B cell (primary cell): ENCODE data around the gene ALG10. TPM values are rescaled to one million over a fixed set of nuclear protein-coding genes. Genes with fewer than 3 reads are reported as not detected.
"Not testable (repeated sequence)": the region's sequence is repeated elsewhere in the genome, so short reads cannot be mapped to it uniquely, and the experiment has no call there.

Source experiments
- ATAC-seq: fragments of 200-7000 bp; cut with Tn5 transposase; one replicate; pipeline ENCODE4 v1.10.0; 2021; ENCODE audit warnings: low read depth, mild to moderate bottlenecking, moderate number of reproducible peaks, moderate library complexity
- CTCF ChIA-PET: fragments of 350-600 bp; sonication (Branson Sonifier 250); formaldehyde crosslinking; loops from one replicate; lab custom pipeline; 2021; ENCODE audit warnings: antibody characterized with exemption, inconsistent platforms; lab: Charles Lee
- POLR2A ChIA-PET: fragments of 350-600 bp; sonication (Branson Sonifier 250); formaldehyde crosslinking; loops from one replicate; lab custom pipeline; 2021; ENCODE audit warnings: antibody characterized with exemption; lab: Charles Lee
- DNase-seq: peaks from one replicate; pipeline ENCODE4 v3.0.0; 2013
- H2AFZ ChIP-seq: 2 replicates; pipeline ENCODE4 v1.6.1; 2012; ENCODE audit warnings: mild to moderate bottlenecking, low read depth, low read length; ENCODE audit not compliant: insufficient read depth, poor library complexity, severe bottlenecking
- H3K27ac ChIP-seq, 2 donors: 1 replicate in 1 of 2; 2 replicates in 1 of 2; pipeline ENCODE4 v1.5.1; 2012 to 2013; ENCODE audit warnings: low read length in 2 of 2, mild to moderate bottlenecking in 2 of 2, moderate library complexity in 1 of 2
- H3K27me3 ChIP-seq, 4 experiments: fragments of 200-600 bp in 1 of 4; sonication (generic) in 1 of 4; replicated peaks in 1 of 4; 1 replicate in 2 of 4; 2 replicates in 2 of 4; pipeline versions ENCODE4 v1.6.1 to v1.7.0; 2013 to 2016; ENCODE audit warnings: low read length in 3 of 4, mild to moderate bottlenecking in 2 of 4, mixed read lengths in 1 of 4, moderate library complexity in 1 of 4; ENCODE audit not compliant: insufficient read depth in 4 of 4, control insufficient read depth in 3 of 4; ENCODE audit errors: control extremely low read depth in 1 of 4
- H3K36me3 ChIP-seq, 2 experiments: replicated peaks in 1 of 2; 1 replicate in 1 of 2; 2 replicates in 1 of 2; pipeline versions ENCODE4 v1.6.1 to v1.7.1; 2013; ENCODE audit warnings: low read length in 1 of 2; ENCODE audit not compliant: insufficient read depth in 2 of 2, control insufficient read depth in 1 of 2; ENCODE audit errors: control extremely low read depth in 1 of 2, extremely low read depth in 1 of 2
- H3K4me1 ChIP-seq, 2 donors: fragments of 200-600 bp in 1 of 2; sonication (generic) in 1 of 2; 1 replicate in 1 of 2; 2 replicates in 1 of 2; pipeline versions ENCODE4 v1.5.1 to v1.6.1; 2013 to 2017; ENCODE audit warnings: low read length in 2 of 2; ENCODE audit not compliant: control insufficient read depth in 2 of 2, insufficient read depth in 2 of 2
- H3K4me2 ChIP-seq: replicated peaks from 2 replicates; pipeline ENCODE3; 2012; ENCODE audit warnings: mild to moderate bottlenecking, low read depth, low read length; ENCODE audit not compliant: poor library complexity, severe bottlenecking
- H3K4me3 ChIP-seq, 5 experiments: fragments of 200-600 bp in 1 of 5; sonication (generic) in 1 of 5; 1 replicate in 3 of 5; 2 replicates in 2 of 5; pipeline versions ENCODE4 v1.5.1 to v1.7.0; 2011 to 2016; ENCODE audit warnings: low read length in 4 of 5, mild to moderate bottlenecking in 4 of 5, low read depth in 2 of 5, control low read depth in 1 of 5, moderate library complexity in 1 of 5; ENCODE audit not compliant: insufficient read depth in 1 of 5; ENCODE audit errors: control extremely low read depth in 1 of 5, extremely low read depth in 1 of 5
- H3K79me2 ChIP-seq: fragments of 200-600 bp; sonication (generic); one replicate; pipeline ENCODE4 v1.6.0; 2016; ENCODE audit warnings: low read length; ENCODE audit not compliant: control insufficient read depth, insufficient read depth
- H3K9ac ChIP-seq: fragments of 200-600 bp; sonication (generic); 2 replicates; pipeline ENCODE4 v1.6.1; 2017; ENCODE audit warnings: mild to moderate bottlenecking, low read length, moderate library complexity
- H3K9me3 ChIP-seq, 3 donors: one replicate each; pipeline versions ENCODE4 v1.6.1 to v1.7.1; 2013; ENCODE audit warnings: low read length in 2 of 3; ENCODE audit not compliant: control insufficient read depth in 2 of 3, insufficient read depth in 1 of 3; ENCODE audit errors: control extremely low read depth in 1 of 3
- H4K20me1 ChIP-seq: 2 replicates; pipeline ENCODE4 v1.6.0; 2012; ENCODE audit warnings: mild to moderate bottlenecking, low read length; ENCODE audit not compliant: insufficient read depth, control insufficient read depth, poor library complexity, severe bottlenecking
- H3K27ac Mint-ChIP-seq: one replicate; pipeline ENCODE4 v1.8.0; 2021; ENCODE audit warnings: mixed read lengths
- H3K27me3 Mint-ChIP-seq: one replicate; pipeline ENCODE4 v1.8.0; 2021; ENCODE audit warnings: mixed read lengths
- H3K4me1 Mint-ChIP-seq: one replicate; pipeline ENCODE4 v1.8.0; 2021; ENCODE audit warnings: mixed read lengths
- H3K4me3 Mint-ChIP-seq: one replicate; pipeline ENCODE4 v1.8.0; 2021; ENCODE audit warnings: mixed read lengths
- H3K9me3 Mint-ChIP-seq: one replicate; pipeline ENCODE4 v1.8.0; 2022; ENCODE audit warnings: mixed read lengths; ENCODE audit not compliant: insufficient read depth
- EZH2 ChIP-seq: IDR thresholded peaks from 2 replicates; pipeline ENCODE4 v1.6.1; 2012; ENCODE audit warnings: borderline replicate concordance, low read depth, mild to moderate bottlenecking, moderate library complexity, low read length; ENCODE audit not compliant: insufficient read depth, poor library complexity, severe bottlenecking
- WGBS: methylation state at CpG from one replicate; pipeline ENCODE4 v1.1.5; 2013; ENCODE audit warnings: missing lambda C conversion rate; ENCODE audit not compliant: insufficient coverage; 5-methylcytosine and 5-hydroxymethylcytosine counted together
- intact Hi-C: fragments of 100-400 bp; cut with micrococcal nuclease; formaldehyde crosslinking; loops from one replicate; pipeline ENCODE4 v1.10.0; 2022
- polyA plus RNA-seq: library from polyadenylated mRNA; depleted of rRNA; stranded (reverse); fragments of >200 nt; gene quantifications from 2 replicates; pipeline ENCODE4 v1.2.3, GENCODE V29; 2012
- total RNA-seq, 2 donors: library from RNA; stranded (reverse); fragments of 120-200 nt in 1 of 2; gene quantifications; 1 replicate in 1 of 2; 2 replicates in 1 of 2; pipeline versions ENCODE4 v1.2.3 to v1.2.4, GENCODE V29; 2013 to 2022
- TF ChIP-seq, protein P1 (sequence below): fragments of 200-600 bp; IDR thresholded peaks from one replicate; pipeline ENCODE4 v1.8.0; 2022; ENCODE audit warnings: antibody characterized with exemption, mild to moderate bottlenecking

The ALG10 gene
- total and polyA plus RNA-seq, 2 donors (not counting 1 experiment from before 2014, with no cell fraction given) = 3.0 to 17.0 TPM

GRCh38 chr12:34046570-34046969 lies 24.3 kb downstream of the ALG10 start:
- Histone ChIP-seq H3K36me3 (no peaks in the 10 kb centered on the region), H3K4me2 (no peak overlapping the region), H3K9ac (no peak overlapping the region), H3K79me2 (no peaks in the 10 kb centered on the region), H3K9me3 (peaks cover 0 to 15% (median 2%) of the 10 kb centered on the region in 3 donors), H3K27ac (no peak overlapping the region), H2AFZ (no peak overlapping the region), H4K20me1 (no peaks in the 10 kb centered on the region), H3K4me1 (no peaks in the 10 kb centered on the region), H3K27me3 (no peaks in the 10 kb centered on the region), H3K4me3 (no peak overlapping the region)
- peaks cover 16% of the 10 kb centered on the region for H3K9me3 Mint-ChIP-seq
- ChIA-PET POLR2A (no interaction called here), CTCF (no interaction called here)
- DNase-seq (no peak), ATAC-seq (no peak)
- H3K27ac Mint-ChIP-seq = no peak overlapping the region
- no peaks in the 10 kb centered on the region for H3K4me1 Mint-ChIP-seq
- TF ChIP-seq, protein P1, sequence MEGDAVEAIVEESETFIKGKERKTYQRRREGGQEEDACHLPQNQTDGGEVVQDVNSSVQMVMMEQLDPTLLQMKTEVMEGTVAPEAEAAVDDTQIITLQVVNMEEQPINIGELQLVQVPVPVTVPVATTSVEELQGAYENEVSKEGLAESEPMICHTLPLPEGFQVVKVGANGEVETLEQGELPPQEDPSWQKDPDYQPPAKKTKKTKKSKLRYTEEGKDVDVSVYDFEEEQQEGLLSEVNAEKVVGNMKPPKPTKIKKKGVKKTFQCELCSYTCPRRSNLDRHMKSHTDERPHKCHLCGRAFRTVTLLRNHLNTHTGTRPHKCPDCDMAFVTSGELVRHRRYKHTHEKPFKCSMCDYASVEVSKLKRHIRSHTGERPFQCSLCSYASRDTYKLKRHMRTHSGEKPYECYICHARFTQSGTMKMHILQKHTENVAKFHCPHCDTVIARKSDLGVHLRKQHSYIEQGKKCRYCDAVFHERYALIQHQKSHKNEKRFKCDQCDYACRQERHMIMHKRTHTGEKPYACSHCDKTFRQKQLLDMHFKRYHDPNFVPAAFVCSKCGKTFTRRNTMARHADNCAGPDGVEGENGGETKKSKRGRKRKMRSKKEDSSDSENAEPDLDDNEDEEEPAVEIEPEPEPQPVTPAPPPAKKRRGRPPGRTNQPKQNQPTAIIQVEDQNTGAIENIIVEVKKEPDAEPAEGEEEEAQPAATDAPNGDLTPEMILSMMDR = no peak
- TF ChIP-seq EZH2 = no peak
- no peak overlapping the region for H3K4me3 Mint-ChIP-seq
- intact Hi-C loops = no loop called here
- peaks cover 4% of the 10 kb centered on the region for H3K27me3 Mint-ChIP-seq

DNA sequence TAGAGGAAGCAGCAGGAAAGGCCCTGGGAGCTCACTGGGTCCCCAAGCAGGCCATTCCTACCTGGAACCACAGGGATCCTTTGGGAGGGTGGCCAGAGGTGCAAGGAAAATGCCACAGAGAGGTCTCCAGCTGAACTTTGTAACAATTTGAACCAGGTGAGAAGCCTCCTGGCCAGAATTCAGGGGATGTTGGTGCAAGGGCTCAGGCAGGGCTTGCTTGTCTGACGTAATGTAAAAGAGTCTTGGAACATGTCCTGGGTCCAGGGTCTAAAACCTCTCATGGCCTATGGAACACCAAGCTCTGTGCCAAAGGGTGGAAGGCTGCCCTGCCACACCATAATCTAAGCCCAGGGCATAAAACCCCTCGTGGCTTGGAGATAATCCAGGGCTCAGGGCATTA lies 25.6 kb downstream of the ALG10 start:
- peaks cover 0 to 15% (median 3%) of the 10 kb centered on the region in 3 donors for H3K9me3 ChIP-seq
- H3K4me1 ChIP-seq, CTCF ChIA-PET, POLR2A ChIA-PET, H3K27me3 ChIP-seq, H3K27me3 Mint-ChIP-seq, H4K20me1 ChIP-seq, H3K79me2 ChIP-seq, H2AFZ ChIP-seq, H3K27ac Mint-ChIP-seq, H3K4me1 Mint-ChIP-seq, H3K4me3 Mint-ChIP-seq, DNase-seq, ATAC-seq, H3K36me3 ChIP-seq, H3K4me2 ChIP-seq, intact Hi-C loops, H3K4me3 ChIP-seq, H3K27ac ChIP-seq, H3K9ac ChIP-seq: not testable (repeated sequence)
- H3K9me3 Mint-ChIP-seq = peaks cover 16% of the 10 kb centered on the region
- WGBS = 85% methylated on average over 2 of the region's 2 CpGs
